ENCODE measurements around the gene SLC9A9.
A peak's percentile ranks its signal among the peaks of the same experiment; 100 is the strongest.

- TF ChIP-seq SMC3 (conservative IDR thresholded peaks at IDR 0.05; ENCODE audit: poor library complexity) (no peak), EP300 (conservative IDR thresholded peaks at IDR 0.05; ENCODE audit: poor library complexity, severe bottlenecking) (peak; percentile 14), RAD21 (conservative IDR thresholded peaks at IDR 0.05) (no peak), CTCF (IDR thresholded peaks at IDR 0.05; ENCODE audit: poor library complexity, severe bottlenecking) (no peak), MXI1 (conservative IDR thresholded peaks at IDR 0.05; ENCODE audit: poor library complexity, severe bottlenecking) (no peak), EZH2 (IDR thresholded peaks at IDR 0.05; ENCODE audit: borderline replicate concordance, insufficient read depth, low read length, poor library complexity, severe bottlenecking) (no peak), POLR2AphosphoS5 (IDR thresholded peaks at IDR 0.05) (peak; percentile 23)
Observed at GRCh38 chr3:143672396-143673165, 175.7 kb downstream of the SLC9A9 start.
